H1 (cell line): ENCODE data around the gene XPOT. TPM values are rescaled to one million over a fixed set of nuclear protein-coding genes. Genes with fewer than 3 reads are reported as not detected.

Experiments used
- CTCF ChIA-PET: fragments of 300-600 bp; sonication (Branson Sonifier 250); formaldehyde crosslinking; loops from one replicate; lab custom pipeline; 2021; ENCODE audit not compliant: partially characterized antibody; lab: Charles Lee
- POLR2A ChIA-PET: fragments of 300-600 bp; sonication (Branson Sonifier 250); formaldehyde crosslinking; loops from one replicate; lab custom pipeline; 2021; ENCODE audit warnings: inconsistent platforms; ENCODE audit not compliant: partially characterized antibody; lab: Charles Lee
- DNase-seq, 2 experiments: peaks; one replicate each; pipeline versions ENCODE4 v3.0.0 to v3.0.0-alpha.2; 2010 to 2022; ENCODE audit warnings: low spot score in 2 of 2, low read depth in 1 of 2, mixed read lengths in 1 of 2
- FAIRE-seq: peaks from 2 replicates; lab custom pipeline; 2011; peaks lifted over from hg19 to GRCh38; lab: Jason Lieb, UNC
- H2AFZ ChIP-seq: 2 replicates; pipeline ENCODE4 v1.8.1; 2012; ENCODE audit warnings: low read length, inconsistent platforms
- H2AK5ac ChIP-seq: 2 replicates; pipeline ENCODE4 v1.6.1; 2013; ENCODE audit warnings: low read depth, low read length
- H2BK120ac ChIP-seq: replicated peaks from 2 replicates; pipeline ENCODE3; 2013; ENCODE audit warnings: low read depth, low read length, inconsistent platforms
- H2BK12ac ChIP-seq: 2 replicates; pipeline ENCODE4 v1.6.1; 2013; ENCODE audit warnings: low read depth, low read length
- H2BK15ac ChIP-seq: 2 replicates; pipeline ENCODE4 v1.6.1; 2013; ENCODE audit warnings: low read length
- H2BK20ac ChIP-seq: 2 replicates; pipeline ENCODE4 v1.6.1; 2013; ENCODE audit warnings: low read length
- H2BK5ac ChIP-seq: 2 replicates; pipeline ENCODE4 v1.6.1; 2013; ENCODE audit warnings: low read depth, low read length
- H3K14ac ChIP-seq: 2 replicates; pipeline ENCODE4 v1.6.1; 2013; ENCODE audit warnings: inconsistent platforms; ENCODE audit not compliant: insufficient read length
- H3K18ac ChIP-seq: 2 replicates; pipeline ENCODE4 v1.6.1; 2013; ENCODE audit warnings: low read length; ENCODE audit errors: extremely low read depth
- H3K23ac ChIP-seq: 2 replicates; pipeline ENCODE4 v1.6.1; 2013; ENCODE audit warnings: inconsistent platforms; ENCODE audit not compliant: insufficient read length
- H3K23me2 ChIP-seq: 2 replicates; pipeline ENCODE4 v1.6.1; 2013; ENCODE audit warnings: low read depth, low read length
- H3K27ac ChIP-seq: 2 replicates; pipeline ENCODE4 v1.6.1; 2011; ENCODE audit warnings: low read depth, low read length, inconsistent platforms
- H3K27me3 ChIP-seq, 4 experiments: replicated peaks in 1 of 4; 1 replicate in 1 of 4; 2 replicates in 3 of 4; pipeline versions ENCODE4 v1.6.1 to v1.8.1; 2011 to 2013; ENCODE audit warnings: low read length in 3 of 4, mild to moderate bottlenecking in 3 of 4, inconsistent platforms in 2 of 4, mixed read lengths in 2 of 4, moderate library complexity in 1 of 4; ENCODE audit not compliant: control insufficient read depth in 3 of 4, insufficient read depth in 3 of 4; ENCODE audit errors: extremely low read depth in 1 of 4
- H3K36me3 ChIP-seq, 4 experiments: 2 replicates each; pipeline versions ENCODE4 v1.6.1 to v1.8.1; 2011 to 2013; ENCODE audit warnings: mild to moderate bottlenecking in 4 of 4, low read length in 3 of 4, moderate library complexity in 2 of 4, control low read depth in 1 of 4, inconsistent platforms in 1 of 4; ENCODE audit not compliant: insufficient read depth in 4 of 4, control insufficient read depth in 2 of 4
- H3K4ac ChIP-seq: replicated peaks from 2 replicates; pipeline ENCODE3; 2013; ENCODE audit warnings: low read length, low read depth, mixed read lengths, inconsistent platforms; ENCODE audit not compliant: insufficient read length
- H3K4me1 ChIP-seq, 4 experiments: replicated peaks in 1 of 4; 1 replicate in 1 of 4; 2 replicates in 3 of 4; pipeline versions ENCODE4 v1.6.1 to v1.8.1; 2011 to 2013; ENCODE audit warnings: low read length in 3 of 4, inconsistent platforms in 2 of 4, mixed read lengths in 1 of 4; ENCODE audit not compliant: insufficient read depth in 4 of 4, control insufficient read depth in 3 of 4
- H3K4me2 ChIP-seq, 2 experiments: 2 replicates each; pipeline versions ENCODE4 v1.6.1 to v1.8.1; 2011 to 2013; ENCODE audit warnings: low read depth in 2 of 2, low read length in 2 of 2, control low read depth in 1 of 2, inconsistent platforms in 1 of 2, mild to moderate bottlenecking in 1 of 2; ENCODE audit not compliant: insufficient read depth in 1 of 2
- H3K4me3 ChIP-seq, 4 experiments: fragments of 200-600, 300-600 bp in 1 of 4; sonication (generic), shearing (Covaris generic), sonication (Bioruptor Twin) in 1 of 4; 2 replicates each; pipeline versions ENCODE4 v1.5.1 to v1.8.1; 2011 to 2016; ENCODE audit warnings: low read length in 4 of 4, low read depth in 3 of 4, control low read depth in 2 of 4, inconsistent platforms in 2 of 4, mild to moderate bottlenecking in 2 of 4, mixed read lengths in 1 of 4, moderate library complexity in 1 of 4; ENCODE audit not compliant: insufficient read depth in 2 of 4; ENCODE audit errors: extremely low read depth in 1 of 4
- H3K56ac ChIP-seq: replicated peaks from 2 replicates; pipeline ENCODE3; 2013; ENCODE audit warnings: low read depth, mild to moderate bottlenecking, mixed read lengths, low read length, inconsistent platforms; ENCODE audit not compliant: insufficient read length
- H3K79me1 ChIP-seq: 2 replicates; pipeline ENCODE4 v1.6.1; 2013; ENCODE audit warnings: low read depth, low read length, control low read depth
- H3K79me2 ChIP-seq, 2 experiments: 2 replicates each; pipeline versions ENCODE4 v1.6.1 to v1.8.1; 2012 to 2013; ENCODE audit warnings: low read length in 2 of 2, mild to moderate bottlenecking in 2 of 2, inconsistent platforms in 1 of 2; ENCODE audit not compliant: insufficient read depth in 2 of 2, control insufficient read depth in 1 of 2
- H3K9ac ChIP-seq, 4 experiments: replicated peaks in 1 of 4; 1 replicate in 1 of 4; 2 replicates in 3 of 4; pipeline versions ENCODE4 v1.6.1 to v1.8.1; 2011 to 2013; ENCODE audit warnings: low read depth in 3 of 4, low read length in 3 of 4, control low read depth in 2 of 4, mild to moderate bottlenecking in 2 of 4, moderate library complexity in 2 of 4, inconsistent platforms in 1 of 4; ENCODE audit errors: extremely low read depth in 1 of 4
- H3K9me3 ChIP-seq, 2 experiments: 2 replicates each; pipeline versions ENCODE4 v1.6.1 to v1.8.1; 2012 to 2013; ENCODE audit warnings: mild to moderate bottlenecking in 2 of 2, moderate library complexity in 2 of 2, control low read depth in 1 of 2, inconsistent platforms in 1 of 2, low read depth in 1 of 2, low read length in 1 of 2, mixed read lengths in 1 of 2; ENCODE audit not compliant: insufficient read depth in 2 of 2
- H4K20me1 ChIP-seq, 2 experiments: replicated peaks in 1 of 2; 2 replicates each; pipeline versions ENCODE3 to v1.8.1; 2011 to 2013; ENCODE audit warnings: inconsistent platforms in 2 of 2, low read length in 2 of 2, mild to moderate bottlenecking in 1 of 2; ENCODE audit not compliant: insufficient read depth in 2 of 2, control insufficient read depth in 1 of 2
- H4K5ac ChIP-seq: 2 replicates; pipeline ENCODE4 v1.6.1; 2013; ENCODE audit warnings: low read length, low read depth, mixed read lengths, inconsistent platforms; ENCODE audit not compliant: insufficient read length
- H4K8ac ChIP-seq: 2 replicates; pipeline ENCODE4 v1.8.0; 2013; ENCODE audit warnings: mild to moderate bottlenecking, moderate library complexity, low read length, inconsistent platforms; ENCODE audit not compliant: insufficient read depth; ENCODE audit errors: extremely low read depth
- H4K91ac ChIP-seq: replicated peaks from 2 replicates; pipeline ENCODE3; 2013; ENCODE audit warnings: low read length, mixed read lengths, inconsistent platforms; ENCODE audit not compliant: insufficient read length
- KDM1A ChIP-seq: fragments of 200-600, 300-600 bp; sonication (generic); IDR thresholded peaks from 2 replicates; pipeline ENCODE4 v1.7.1; 2016; ENCODE audit warnings: mild to moderate bottlenecking, low read length, borderline replicate concordance
- POU5F1 ChIP-seq: IDR thresholded peaks from 2 replicates; pipeline ENCODE4 v1.6.1; 2011; ENCODE audit warnings: low read depth, mild to moderate bottlenecking, low read length, moderate library complexity
- WGBS, 2 experiments: shearing (Covaris generic) in 1 of 2; methylation state at CpG; one replicate each; pipeline versions ENCODE4 v1.1.6 to v1.1.7; 2013 to 2015; ENCODE audit warnings: low lambda C conversion rate in 2 of 2, mixed read lengths in 2 of 2, inconsistent platforms in 1 of 2, low coverage in 1 of 2, missing lambda C conversion rate in 1 of 2; ENCODE audit not compliant: insufficient replicate concordance in 2 of 2, insufficient coverage in 1 of 2, insufficient read length in 1 of 2; ENCODE audit errors: extremely low coverage in 1 of 2, missing lambda C conversion rate in 1 of 2; 5-methylcytosine and 5-hydroxymethylcytosine counted together
- polyA plus RNA-seq, 7 experiments: library from polyadenylated mRNA; depleted of rRNA in 3 of 7; stranded (reverse) in 5 of 7; unstranded in 2 of 7; fragments of >200 nt in 5 of 7; fragments of 200-250 nt in 2 of 7; gene quantifications; 1 replicate in 5 of 7; 2 replicates in 1 of 7; 4 replicates in 1 of 7; pipeline versions ENCODE4 v1.2.1 to v1.2.3, GENCODE V29; 2011 to 2013; ENCODE audit warnings: missing spikeins in 2 of 7, mixed read lengths in 2 of 7
- total RNA-seq: library from RNA; stranded (reverse); fragmentation: NEBNext Ultra II Directional; extraction: Animal tissue kit (Norgen Biotek cat#: 25700); gene quantifications from 2 replicates; pipeline ENCODE4 v1.2.1, GENCODE V29; 2021

Gene XPOT
- total and polyA plus RNA-seq, 2 of the 8 experiments (the other 6 are each of a cell fraction or from before 2014, with no cell fraction given) = 38.8 to 176 TPM

- H4K91ac ChIP-seq = no peak overlapping the region
- CTCF ChIA-PET = no interaction called here
- no peak overlapping the region for H3K14ac ChIP-seq
- no peak overlapping the region for H2BK12ac ChIP-seq
- H2AK5ac ChIP-seq = no peak overlapping the region
- H4K5ac ChIP-seq = no peak overlapping the region
- no peak overlapping the region for H3K27ac ChIP-seq
- no peak overlapping the region for H2BK20ac ChIP-seq
- no peak overlapping the region for H3K4me3 ChIP-seq
- POLR2A ChIA-PET = no interaction called here
- H3K18ac ChIP-seq = no peak overlapping the region
- H3K79me1 ChIP-seq = peaks cover 4% of the 10 kb centered on the region; the same call in 1 of the 2 replicates
- no peak overlapping the region for H2BK120ac ChIP-seq
- FAIRE-seq (no peak), DNase-seq (no peak)
- H3K36me3 ChIP-seq = peaks cover 2 to 38% (median 23%) of the 10 kb centered on the region in 4 experiments; a peak in 7 of 8 replicates
- peaks cover 0 to 12% of the 10 kb centered on the region in 2 experiments; a peak in 2 of 4 replicates for H3K79me2 ChIP-seq
- H4K20me1 ChIP-seq = no peaks in the 10 kb centered on the region
- peak; percentile 74 for TF ChIP-seq KDM1A
- no peak for TF ChIP-seq POU5F1
- 100% methylated on average over 2 of the region's 2 CpGs; no CpG with 5 or more reads in 1 of the 2 experiments for WGBS, 2 experiments
- H2BK15ac ChIP-seq = no peak overlapping the region
- no peak overlapping the region for H3K4ac ChIP-seq
- H2BK5ac ChIP-seq = no peak overlapping the region
- no peak overlapping the region for H2AFZ ChIP-seq
- H3K4me2 ChIP-seq = no peak overlapping the region
- H3K23ac ChIP-seq = no peak overlapping the region
- H4K8ac ChIP-seq = no peak overlapping the region
- peaks cover 3 to 12% of the 10 kb centered on the region in 2 experiments; a peak in 3 of 4 replicates for H3K9me3 ChIP-seq
- no peak overlapping the region for H3K56ac ChIP-seq
- no peaks in the 10 kb centered on the region for H3K23me2 ChIP-seq
- no peaks in the 10 kb centered on the region for H3K4me1 ChIP-seq
- H3K27me3 ChIP-seq = no peaks in the 10 kb centered on the region
- no peak overlapping the region for H3K9ac ChIP-seq
These were observed 72.7 kb downstream of the XPOT start for GRCh38 chr12:64476844-64477243.
